Endothelial cell of umbilical vein (primary cell): ENCODE results near the gene NGF. TPM values are rescaled to one million over a fixed set of nuclear protein-coding genes. Genes with fewer than 3 reads are reported as not detected.

ENCODE experiments used
- BruUV-seq: library from RNA; stranded (reverse); fragments of 400-500 nt; replicated peaks from 2 replicates; lab custom pipeline; 2021; lab: Mats Ljungman, UMichigan
- CTCF ChIA-PET: fragments of 300-600, 350-600 bp; sonication (Branson Sonifier 250); formaldehyde crosslinking; loops from one replicate; lab custom pipeline; 2021; ENCODE audit warnings: antibody characterized with exemption, inconsistent platforms; lab: Charles Lee
- POLR2A ChIA-PET: fragments of 300-600, 350-600 bp; sonication (Branson Sonifier 250); formaldehyde crosslinking; loops from one replicate; lab custom pipeline; 2021; ENCODE audit warnings: antibody characterized with exemption, inconsistent platforms; lab: Charles Lee
- DNase-seq: peaks from one replicate; pipeline ENCODE4 v3.0.0-alpha.2; 2011; ENCODE audit warnings: low read depth, low spot score
- FAIRE-seq: peaks from 2 replicates; lab custom pipeline; 2011; peaks lifted over from hg19 to GRCh38; lab: Jason Lieb, UNC
- H2AFZ ChIP-seq: 2 replicates; pipeline ENCODE4 v1.6.0; 2012; ENCODE audit warnings: low read depth, low read length, control low read depth, inconsistent platforms
- H3K27ac ChIP-seq: 2 replicates; pipeline ENCODE4 v1.5.1; 2011; ENCODE audit warnings: low read depth, mild to moderate bottlenecking, control low read depth, low read length, moderate library complexity; ENCODE audit not compliant: insufficient read depth
- H3K27me3 ChIP-seq, 2 experiments: 2 replicates each; pipeline versions ENCODE4 v1.6.0 to v1.6.1; 2011; ENCODE audit warnings: low read length in 2 of 2, mixed read lengths in 1 of 2; ENCODE audit not compliant: control insufficient read depth in 2 of 2, insufficient read depth in 2 of 2
- H3K36me3 ChIP-seq, 2 experiments: 2 replicates in 1 of 2; 3 replicates in 1 of 2; pipeline ENCODE4 v1.5.1; 2011; ENCODE audit warnings: low read length in 2 of 2, mild to moderate bottlenecking in 1 of 2, moderate library complexity in 1 of 2; ENCODE audit not compliant: control insufficient read depth in 2 of 2, insufficient read depth in 2 of 2; ENCODE audit errors: extremely low read depth in 1 of 2
- H3K4me1 ChIP-seq: 3 replicates; pipeline ENCODE4 v1.5.1; 2011; ENCODE audit warnings: mild to moderate bottlenecking, low read length; ENCODE audit not compliant: control insufficient read depth, insufficient read depth; ENCODE audit errors: extremely low read depth
- H3K4me2 ChIP-seq: 2 replicates; pipeline ENCODE4 v1.6.1; 2011; ENCODE audit warnings: low read length, control low read depth, mixed read lengths; ENCODE audit not compliant: insufficient read depth
- H3K4me3 ChIP-seq, 3 experiments: fragments of 200-600 bp in 1 of 3; sonication (generic), shearing (Covaris generic) in 1 of 3; replicated peaks in 1 of 3; 2 replicates each; pipeline ENCODE4 v1.5.1; 2011 to 2016; ENCODE audit warnings: control low read depth in 3 of 3, low read length in 3 of 3, mild to moderate bottlenecking in 2 of 3, inconsistent platforms in 1 of 3, low read depth in 1 of 3, moderate library complexity in 1 of 3; ENCODE audit not compliant: insufficient read depth in 1 of 3
- H3K79me2 ChIP-seq: 2 replicates; pipeline ENCODE4 v1.6.0; 2012; ENCODE audit warnings: low read length, inconsistent platforms; ENCODE audit not compliant: control insufficient read depth, insufficient read depth
- H3K9ac ChIP-seq: replicated peaks from 2 replicates; pipeline ENCODE3; 2011; ENCODE audit warnings: low read length, control low read depth; ENCODE audit not compliant: insufficient read depth; ENCODE audit errors: extremely low read depth
- H3K9me1 ChIP-seq: replicated peaks from 3 replicates; pipeline ENCODE4 v1.6.0; 2011; ENCODE audit warnings: mild to moderate bottlenecking, low read length; ENCODE audit not compliant: control insufficient read depth, insufficient read depth; ENCODE audit errors: extremely low read depth
- H3K9me3 ChIP-seq: replicated peaks from 2 replicates; pipeline ENCODE4 v1.5.1; 2012; ENCODE audit warnings: low read length, inconsistent platforms; ENCODE audit not compliant: control insufficient read depth, insufficient read depth
- H4K20me1 ChIP-seq: replicated peaks from 2 replicates; pipeline ENCODE3; 2011; ENCODE audit warnings: mild to moderate bottlenecking, low read length; ENCODE audit not compliant: control insufficient read depth, insufficient read depth; ENCODE audit errors: extremely low read depth
- CTCF ChIP-seq, 2 donors: IDR thresholded peaks; 1 replicate in 1 of 2; 2 replicates in 1 of 2; pipeline ENCODE4 v1.5.1; 2011; ENCODE audit warnings: low read length in 2 of 2, mild to moderate bottlenecking in 2 of 2, moderate library complexity in 2 of 2, control low read depth in 1 of 2, inconsistent platforms in 1 of 2, low read depth in 1 of 2; ENCODE audit not compliant: insufficient read depth in 1 of 2; ENCODE audit errors: extremely low read depth in 1 of 2
- EZH2 ChIP-seq: IDR thresholded peaks from 2 replicates; pipeline ENCODE4 v1.6.1; 2012; ENCODE audit warnings: borderline replicate concordance, low read depth, mild to moderate bottlenecking, moderate library complexity, low read length, inconsistent platforms; ENCODE audit not compliant: severe bottlenecking
- FOS ChIP-seq: IDR thresholded peaks from 2 replicates; pipeline ENCODE4 v1.6.1; 2011; ENCODE audit warnings: mild to moderate bottlenecking, low read length, moderate library complexity, borderline replicate concordance; ENCODE audit not compliant: insufficient read depth
- GATA2 ChIP-seq: IDR thresholded peaks from 2 replicates; pipeline ENCODE4 v1.7.0; 2011; ENCODE audit warnings: low read depth, mild to moderate bottlenecking, moderate library complexity, mixed read lengths, low read length; ENCODE audit not compliant: insufficient read length, insufficient read depth
- JUN ChIP-seq: IDR thresholded peaks from 2 replicates; pipeline ENCODE4 v1.6.1; 2011; ENCODE audit warnings: borderline replicate concordance, low read depth; ENCODE audit not compliant: insufficient read length, insufficient read depth
- MAX ChIP-seq: IDR thresholded peaks from 2 replicates; pipeline ENCODE4 v1.6.1; 2011; ENCODE audit not compliant: insufficient read depth, insufficient read length
- MYC ChIP-seq: IDR thresholded peaks from one replicate; pipeline ENCODE4 v1.6.1; 2011; ENCODE audit warnings: mild to moderate bottlenecking, low read depth, low read length
- POLR2A ChIP-seq: IDR thresholded peaks from 2 replicates; pipeline ENCODE4 v1.6.1; 2012; ENCODE audit warnings: low read depth, mild to moderate bottlenecking, control low read depth, low read length
- POLR2AphosphoS5 ChIP-seq: IDR thresholded peaks from 2 replicates; pipeline ENCODE4 v1.6.1; 2012; ENCODE audit warnings: low read depth, mild to moderate bottlenecking, control low read depth, low read length, moderate library complexity; ENCODE audit not compliant: insufficient read depth
- dilution Hi-C: fragments of 300-500 bp; cut with MboI; formaldehyde crosslinking; loops from one replicate; pipeline ENCODE4 v1.15.0; 2019; ENCODE audit warnings: low sequenced_read_pairs; ENCODE audit not compliant: extremely low pct_ligation_motif_present
- intact Hi-C: fragments of 100-400 bp; cut with micrococcal nuclease; formaldehyde crosslinking; loops from one replicate; pipeline ENCODE4 v1.10.0; 2022
- polyA plus RNA-seq, 4 experiments: library from polyadenylated mRNA; depleted of rRNA in 3 of 4; stranded (reverse) in 3 of 4; unstranded in 1 of 4; fragments of >200 nt; gene quantifications; 2 replicates each; pipeline versions ENCODE4 v1.2.1 to v1.2.3, GENCODE V29; 2011 to 2012; ENCODE audit warnings: missing spikeins in 1 of 4
- total RNA-seq: library from RNA; stranded (reverse); gene quantifications from 2 replicates; pipeline ENCODE4 v1.2.3, GENCODE V29; 2021

Gene NGF
- total and polyA plus RNA-seq, 2 donors (not counting 3 experiments of a cell fraction or from before 2014, with no cell fraction given): not detected

- H2AFZ ChIP-seq: no peak overlapping the region
- dilution Hi-C loops (no loop called here), intact Hi-C loops (no loop called here)
- POLR2A ChIA-PET: no interaction called here
- no peak overlapping the region for H3K4me2 ChIP-seq
- H4K20me1 ChIP-seq: no peaks in the 10 kb centered on the region
- H3K4me1 ChIP-seq: no peaks in the 10 kb centered on the region
- BruUV-seq: no TSS peak
- H3K79me2 ChIP-seq: no peaks in the 10 kb centered on the region
- CTCF ChIA-PET: no interaction called here
- no peak overlapping the region for H3K9ac ChIP-seq
- H3K27me3 ChIP-seq: peaks cover 0 to 12% of the 10 kb centered on the region in 2 experiments
- no peak overlapping the region for H3K27ac ChIP-seq
- FAIRE-seq (no peak), DNase-seq (no peak)
- no peaks in the 10 kb centered on the region for H3K9me1 ChIP-seq
- TF ChIP-seq JUN (no peak), FOS (no peak), POLR2A (no peak), CTCF (IDR thresholded peaks at IDR 0.05; ENCODE audit: extremely low read depth in 1 of 2, insufficient read depth in 1 of 2, low read depth in 1 of 2, low read length in 2 of 2) (no peak), POLR2AphosphoS5 (no peak), GATA2 (no peak), MYC (no peak), EZH2 (no peak), MAX (no peak)
- no peaks in the 10 kb centered on the region for H3K9me3 ChIP-seq
- H3K4me3 ChIP-seq: no peak overlapping the region
- no peaks in the 10 kb centered on the region for H3K36me3 ChIP-seq
These were observed 71.2 kb downstream of the NGF start for GRCh38 chr1:115266729-115267421.
